Measurements from ENCODE around the gene TNIP1.

TNIP1 gene

GRCh38 chr5:151121665-151122064, 40.8 kb upstream of the TNIP1 start:
- H4K8ac ChIP-seq (ENCODE audit: low read depth, low read length): no peak overlapping the region
- H3K18ac ChIP-seq (ENCODE audit: low read length): no peak overlapping the region
- H3K27ac ChIP-seq (ENCODE audit: low read depth, low read length): no peak overlapping the region
- WGBS (ENCODE audit: extremely low coverage, insufficient coverage, insufficient read length): no CpG with 5 or more reads among the region's 5 CpGs
- H4K12ac ChIP-seq (ENCODE audit: low read depth, low read length): no peak overlapping the region
- H2BK12ac ChIP-seq (ENCODE audit: low read length): no peak overlapping the region
- peaks cover 46 to 65% of the 10 kb centered on the region in 2 experiments for H3K36me3 ChIP-seq (ENCODE audit: control insufficient read depth in 1 of 2, insufficient read depth in 2 of 2, low read length in 2 of 2)
- H3K4me3 ChIP-seq (ENCODE audit: low read depth, low read length): no peak overlapping the region
- no peak overlapping the region for H3K4ac ChIP-seq (ENCODE audit: low read depth, low read length)
- no peak overlapping the region for H3K14ac ChIP-seq (ENCODE audit: low read length)
- H4K91ac ChIP-seq (ENCODE audit: low read depth, low read length): no peak overlapping the region
- no peaks in the 10 kb centered on the region for H3K27me3 ChIP-seq (ENCODE audit: insufficient read depth, low read length)
- H3K4me2 ChIP-seq (ENCODE audit: low read length): no peak overlapping the region
- H3K23ac ChIP-seq (ENCODE audit: low read length): no peak overlapping the region
- no peak overlapping the region for H3K9ac ChIP-seq (ENCODE audit: low read length)
- no peaks in the 10 kb centered on the region for H3K9me3 ChIP-seq (ENCODE audit: insufficient read depth, low read depth, low read length)
- no peak overlapping the region for H2AK5ac ChIP-seq (ENCODE audit: low read length)
- H3K4me1 ChIP-seq (ENCODE audit: control insufficient read depth in 1 of 2, insufficient read depth in 2 of 2, low read length in 2 of 2): peaks cover 0 to 3% of the 10 kb centered on the region in 2 experiments
- no peak overlapping the region for H2AFZ ChIP-seq (ENCODE audit: insufficient read depth, low read length, poor library complexity)
- H2BK5ac ChIP-seq (ENCODE audit: low read depth, low read length, poor library complexity): no peak overlapping the region
- H2BK120ac ChIP-seq (ENCODE audit: insufficient read depth, low read length, poor library complexity): no peak overlapping the region
- no peaks in the 10 kb centered on the region for H3K79me1 ChIP-seq (ENCODE audit: low read length)
- no peaks in the 10 kb centered on the region for H3K79me2 ChIP-seq (ENCODE audit: control insufficient read depth, insufficient read depth, low read length, poor library complexity)
- DNase-seq: no peak

- Histone ChIP-seq H2AFZ (ENCODE audit: insufficient read depth, low read length, poor library complexity) (no peak overlapping the region), H3K27me3 (ENCODE audit: insufficient read depth, low read length) (no peaks in the 10 kb centered on the region), H3K27ac (ENCODE audit: low read depth, low read length) (no peak overlapping the region), H3K18ac (ENCODE audit: low read length) (no peak overlapping the region), H3K4me2 (ENCODE audit: low read length) (no peak overlapping the region), H4K12ac (ENCODE audit: low read depth, low read length) (no peak overlapping the region), H3K4me3 (ENCODE audit: low read depth, low read length) (no peak overlapping the region), H3K23ac (ENCODE audit: low read length) (no peak overlapping the region), H3K9me3 (ENCODE audit: insufficient read depth, low read depth, low read length) (no peaks in the 10 kb centered on the region), H2BK120ac (ENCODE audit: insufficient read depth, low read length, poor library complexity) (no peak overlapping the region), H3K79me2 (ENCODE audit: control insufficient read depth, insufficient read depth, low read length, poor library complexity) (no peaks in the 10 kb centered on the region), H3K36me3 (ENCODE audit: control insufficient read depth in 1 of 2, insufficient read depth in 2 of 2, low read length in 2 of 2) (peaks cover 48 to 66% of the 10 kb centered on the region in 2 experiments), H4K8ac (ENCODE audit: low read depth, low read length) (no peak overlapping the region), H3K4me1 (ENCODE audit: control insufficient read depth in 1 of 2, insufficient read depth in 2 of 2, low read length in 2 of 2) (no peaks in the 10 kb centered on the region), H2BK5ac (ENCODE audit: low read depth, low read length, poor library complexity) (no peak overlapping the region), H3K4ac (ENCODE audit: low read depth, low read length) (no peak overlapping the region), H2AK5ac (ENCODE audit: low read length) (no peak overlapping the region), H2BK12ac (ENCODE audit: low read length) (no peak overlapping the region), H3K14ac (ENCODE audit: low read length) (no peak overlapping the region), H3K79me1 (ENCODE audit: low read length) (no peaks in the 10 kb centered on the region), H4K91ac (ENCODE audit: low read depth, low read length) (no peak overlapping the region), H3K9ac (ENCODE audit: low read length) (no peak overlapping the region)
- DNase-seq: no peak
- WGBS (ENCODE audit: extremely low coverage, insufficient coverage, insufficient read length): no CpG with 5 or more reads among the region's 2 CpGs
Observed at GRCh38 chr5:151121095-151121494, 40.3 kb upstream of the TNIP1 start.

- Histone ChIP-seq H4K91ac (ENCODE audit: low read depth, low read length) (no peak overlapping the region), H3K36me3 (ENCODE audit: control insufficient read depth in 1 of 2, insufficient read depth in 2 of 2, low read length in 2 of 2) (peaks cover 40 to 51% of the 10 kb centered on the region in 2 experiments), H2BK12ac (ENCODE audit: low read length) (no peak overlapping the region), H3K23ac (ENCODE audit: low read length) (no peak overlapping the region), H3K27ac (ENCODE audit: low read depth, low read length) (no peak overlapping the region), H3K79me1 (ENCODE audit: low read length) (no peaks in the 10 kb centered on the region), H3K9me3 (ENCODE audit: insufficient read depth, low read depth, low read length) (no peaks in the 10 kb centered on the region), H2AK5ac (ENCODE audit: low read length) (no peak overlapping the region), H3K18ac (ENCODE audit: low read length) (no peak overlapping the region), H4K8ac (ENCODE audit: low read depth, low read length) (no peak overlapping the region), H2BK120ac (ENCODE audit: insufficient read depth, low read length, poor library complexity) (no peak overlapping the region), H3K79me2 (ENCODE audit: control insufficient read depth, insufficient read depth, low read length, poor library complexity) (no peaks in the 10 kb centered on the region), H2BK5ac (ENCODE audit: low read depth, low read length, poor library complexity) (no peak overlapping the region), H3K4ac (ENCODE audit: low read depth, low read length) (no peak overlapping the region), H3K4me2 (ENCODE audit: low read length) (no peak overlapping the region), H4K12ac (ENCODE audit: low read depth, low read length) (no peak overlapping the region), H3K4me3 (ENCODE audit: low read depth, low read length) (no peak overlapping the region), H3K4me1 (ENCODE audit: control insufficient read depth in 1 of 2, insufficient read depth in 2 of 2, low read length in 2 of 2) (no peaks in the 10 kb centered on the region), H2AFZ (ENCODE audit: insufficient read depth, low read length, poor library complexity) (no peak overlapping the region), H3K9ac (ENCODE audit: low read length) (no peak overlapping the region), H3K14ac (ENCODE audit: low read length) (no peak overlapping the region), H3K27me3 (ENCODE audit: insufficient read depth, low read length) (no peaks in the 10 kb centered on the region)
- no CpG with 5 or more reads among the region's 7 CpGs for WGBS (ENCODE audit: extremely low coverage, insufficient coverage, insufficient read length)
- DNase-seq: no peak
Observed at GRCh38 chr5:151118913-151119575, 38.2 kb upstream of the TNIP1 start.

GRCh38 chr5:151115272-151115905, 34.6 kb upstream of the TNIP1 start:
- H2BK5ac ChIP-seq (ENCODE audit: low read depth, low read length, poor library complexity): no peak overlapping the region
- H4K12ac ChIP-seq (ENCODE audit: low read depth, low read length): no peak overlapping the region
- no peak overlapping the region for H3K4me3 ChIP-seq (ENCODE audit: low read depth, low read length)
- no peak overlapping the region for H3K4ac ChIP-seq (ENCODE audit: low read depth, low read length)
- H3K4me2 ChIP-seq (ENCODE audit: low read length): no peak overlapping the region
- H2BK120ac ChIP-seq (ENCODE audit: insufficient read depth, low read length, poor library complexity): no peak overlapping the region
- H3K9ac ChIP-seq (ENCODE audit: low read length): no peak overlapping the region
- H4K8ac ChIP-seq (ENCODE audit: low read depth, low read length): no peak overlapping the region
- no peak overlapping the region for H2AK5ac ChIP-seq (ENCODE audit: low read length)
- peak; percentile 56 to 78 for DNase-seq
- H3K79me2 ChIP-seq (ENCODE audit: control insufficient read depth, insufficient read depth, low read length, poor library complexity): no peaks in the 10 kb centered on the region
- no peaks in the 10 kb centered on the region for H3K9me3 ChIP-seq (ENCODE audit: insufficient read depth, low read depth, low read length)
- WGBS (ENCODE audit: extremely low coverage, insufficient coverage, insufficient read length): no CpG with 5 or more reads among the region's 7 CpGs
- no peak overlapping the region for H2BK12ac ChIP-seq (ENCODE audit: low read length)
- no peak overlapping the region for H2AFZ ChIP-seq (ENCODE audit: insufficient read depth, low read length, poor library complexity)
- no peaks in the 10 kb centered on the region for H3K79me1 ChIP-seq (ENCODE audit: low read length)
- no peaks in the 10 kb centered on the region for H3K27me3 ChIP-seq (ENCODE audit: insufficient read depth, low read length)
- no peak overlapping the region for H3K14ac ChIP-seq (ENCODE audit: low read length)
- no peaks in the 10 kb centered on the region for H3K4me1 ChIP-seq (ENCODE audit: control insufficient read depth in 1 of 2, insufficient read depth in 2 of 2, low read length in 2 of 2)
- H3K18ac ChIP-seq (ENCODE audit: low read length): no peak overlapping the region
- H3K36me3 ChIP-seq (ENCODE audit: control insufficient read depth in 1 of 2, insufficient read depth in 2 of 2, low read length in 2 of 2): peaks cover 22 to 29% of the 10 kb centered on the region in 2 experiments
- no peak overlapping the region for H3K27ac ChIP-seq (ENCODE audit: low read depth, low read length)
- no peak overlapping the region for H4K91ac ChIP-seq (ENCODE audit: low read depth, low read length)
- no peak overlapping the region for H3K23ac ChIP-seq (ENCODE audit: low read length)

Measured in trophoblast cell (in vitro differentiated cells and primary cell).